HG02763 (cell line): Measurements from ENCODE around the gene OSBPL5.

Source experiments
- ATAC-seq: cut with Tn5 transposase; IDR thresholded peaks from one replicate; pipeline ENCODE4 v1.9.1; 2021; ENCODE audit warnings: mild to moderate bottlenecking, moderate library complexity; ENCODE audit not compliant: unreplicated experiment

Gene OSBPL5

GRCh38 chr11:3105791-3106735 lies 59.0 kb downstream of the OSBPL5 start:
- no peak for ATAC-seq

- ATAC-seq, result no peak
Measured at GRCh38 chr11:3104961-3105790, 59.9 kb downstream of the OSBPL5 start.

- no peak for ATAC-seq
Measured at GRCh38 chr11:3104051-3104714, 60.9 kb downstream of the OSBPL5 start.

- ATAC-seq, result no peak
Measured at GRCh38 chr11:3103076-3103475, 62.0 kb downstream of the OSBPL5 start.

GRCh38 chr11:3102641-3102921 lies 62.5 kb downstream of the OSBPL5 start:
- no peak for ATAC-seq

- ATAC-seq, result no peak
Measured at GRCh38 chr11:3101921-3102640, 63.0 kb downstream of the OSBPL5 start.

- ATAC-seq, result no peak
Measured at GRCh38 chr11:3099178-3099577, 65.9 kb downstream of the OSBPL5 start.

- ATAC-seq, result no peak
Measured at GRCh38 chr11:3096909-3097530, 68.1 kb downstream of the OSBPL5 start.

- ATAC-seq, result no peak
Measured at GRCh38 chr11:3095712-3096361, 69.3 kb downstream of the OSBPL5 start.

- ATAC-seq, result no peak
Measured at GRCh38 chr11:3094223-3094824, 70.8 kb downstream of the OSBPL5 start.

- no peak for ATAC-seq
Measured at GRCh38 chr11:3093281-3094191, 71.6 kb downstream of the OSBPL5 start.

- ATAC-seq, result no peak
Measured at GRCh38 chr11:3092603-3093141, 72.4 kb downstream of the OSBPL5 start.

- ATAC-seq, result no peak
Measured at GRCh38 chr11:3091846-3092602, 73.1 kb downstream of the OSBPL5 start.

- no peak for ATAC-seq
Measured at GRCh38 chr11:3091081-3091845, 73.8 kb downstream of the OSBPL5 start.

GRCh38 chr11:3090096-3090901 lies 74.8 kb downstream of the OSBPL5 start:
- no peak for ATAC-seq
